Suppressor macrophage (primary cell): ENCODE measurements around the gene RSPO3.
A peak's percentile ranks its signal among the peaks of the same experiment; 100 is the strongest.
"Not testable (repeated sequence)": the region's sequence is repeated elsewhere in the genome, so short reads cannot be mapped to it uniquely, and the experiment has no call there.

ENCODE experiments used
- DNase-seq, 4 experiments: peaks; one replicate each; pipeline ENCODE4 v3.0.0-alpha.2; 2020 to 2022
- total RNA-seq, 17 experiments: gene quantifications; one replicate each; lab custom pipeline; 2026; ENCODE audit warnings: mixed read lengths in 6 of 17, inconsistent platforms in 3 of 17; lab: John Stamatoyannopoulos, UW

The RSPO3 gene
- 0 to 1.8 (median 0) reads per million in 17 experiments for total RNA-seq

DNA sequence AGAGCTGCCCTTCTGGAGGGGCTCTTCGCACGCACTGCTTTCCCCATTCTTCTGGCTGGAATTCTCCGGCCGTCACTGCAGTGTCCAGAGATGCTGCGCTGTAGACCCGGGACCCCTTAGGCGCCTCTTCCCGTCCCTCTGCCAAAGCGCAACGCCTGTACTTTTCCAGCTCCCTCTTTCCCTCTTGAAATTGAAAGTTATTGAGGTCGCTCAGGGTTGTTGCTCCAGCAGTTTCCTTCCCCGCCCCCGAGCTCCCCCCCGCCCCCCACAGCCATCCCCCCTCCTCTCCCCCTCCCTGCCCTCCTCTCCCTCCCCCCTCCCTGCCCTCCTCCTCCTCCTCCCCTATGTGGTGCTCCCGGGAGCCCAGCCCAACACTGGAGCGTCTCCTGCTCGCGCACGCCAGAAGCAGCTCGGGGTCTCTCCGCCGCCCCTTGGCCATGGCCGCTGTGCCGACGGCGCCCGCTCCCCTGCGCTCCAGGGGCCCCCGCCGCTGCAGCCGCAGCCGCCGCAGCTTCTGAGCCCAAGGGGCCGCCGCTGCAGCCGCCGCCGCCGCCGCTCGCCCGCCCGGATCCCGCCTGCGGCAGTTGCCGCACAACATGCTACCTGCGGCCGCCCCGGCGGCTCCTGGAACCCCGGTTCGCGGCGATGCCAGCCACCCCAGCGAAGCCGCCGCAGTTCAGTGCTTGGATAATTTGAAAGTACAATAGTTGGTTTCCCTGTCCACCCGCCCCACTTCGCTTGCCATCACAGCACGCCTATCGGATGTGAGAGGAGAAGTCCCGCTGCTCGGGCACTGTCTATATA is at the start of gene RSPO3:
RSPO3 (plus strand) TSS at position 374 of the 804 bp plus-strand sequence. CDS start 522 bp downstream, outside the sequence.
- DNase-seq = peak in 3 of 4 experiments; percentile 21 to 31 (median 24)

- DNase-seq = peak in 1 of 4 experiments; percentile 3
These were observed 48.7 kb upstream of the RSPO3 start for GRCh38 chr6:127069659-127070279.

GRCh38 chr6:127073222-127073621 is 45.2 kb upstream of the RSPO3 start:
- DNase-seq = no peak

GRCh38 chr6:127076466-127076865 is 42.0 kb upstream of the RSPO3 start:
- DNase-seq = no peak

DNA sequence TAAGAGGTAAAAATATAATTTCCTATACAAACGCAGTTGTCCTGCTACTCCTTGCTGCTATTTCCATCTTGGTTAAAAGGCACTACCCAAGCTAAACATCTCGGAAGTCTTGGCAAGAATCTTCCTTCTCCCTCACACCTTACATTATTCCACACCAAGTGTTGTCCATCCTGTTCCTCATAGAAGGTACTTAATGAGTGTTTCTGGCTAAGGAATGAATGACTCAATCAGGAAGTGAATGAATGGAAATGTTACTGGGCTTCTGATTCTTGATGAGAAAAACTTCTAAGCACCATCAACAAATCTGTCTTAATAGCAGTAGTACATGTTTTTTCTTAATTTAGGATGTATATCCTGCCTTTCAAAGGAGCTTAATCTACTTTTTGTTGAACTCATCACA is 40.6 kb upstream of the RSPO3 start:
- DNase-seq = no peak

DNA sequence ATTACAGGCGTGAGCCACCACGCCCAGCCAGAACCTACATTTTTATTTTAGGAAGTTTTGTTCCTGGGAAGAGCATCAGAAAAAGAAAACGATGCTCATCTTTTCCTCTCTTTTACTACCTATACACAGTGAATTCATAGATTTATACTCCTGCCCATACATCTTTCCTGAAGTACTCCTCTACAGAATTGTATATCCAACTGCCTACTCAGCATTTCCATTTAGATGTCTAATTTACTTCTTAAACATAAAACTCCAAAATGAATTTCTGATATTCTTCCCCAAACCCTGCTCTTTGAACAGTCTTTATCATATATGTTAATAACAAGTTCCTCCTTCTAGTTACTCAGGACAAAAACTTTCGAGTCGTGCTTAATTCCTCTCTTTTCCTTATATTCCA is 39.8 kb upstream of the RSPO3 start:
- no peak for DNase-seq

- DNase-seq = no peak
These were observed 38.8 kb upstream of the RSPO3 start for GRCh38 chr6:127079681-127080080.

DNA sequence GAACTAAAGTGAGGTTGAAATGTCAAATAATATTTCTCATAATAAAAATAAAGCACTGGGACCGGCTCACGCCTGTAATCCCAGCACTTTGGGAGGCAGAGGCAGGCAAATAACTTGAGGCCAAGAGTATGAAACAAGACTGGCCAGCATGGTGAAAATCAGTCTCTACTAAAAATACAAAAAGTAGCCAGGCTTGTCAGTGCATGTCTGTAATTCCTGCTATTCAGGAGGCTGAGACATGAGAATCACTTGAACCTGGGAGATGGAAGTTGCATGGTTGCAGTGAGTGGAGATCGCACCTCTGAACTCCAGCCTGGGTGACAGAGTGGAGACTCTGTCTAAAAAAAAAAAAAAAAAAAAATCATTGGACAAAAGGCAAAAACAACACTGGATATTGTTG is 38.4 kb upstream of the RSPO3 start:
- DNase-seq = no peak

- no peak for DNase-seq
These were observed 35.1 kb upstream of the RSPO3 start for GRCh38 chr6:127083231-127083962.

- no peak for DNase-seq
These were observed 34.5 kb upstream of the RSPO3 start for GRCh38 chr6:127083963-127084310.

- no peak for DNase-seq
These were observed 33.3 kb upstream of the RSPO3 start for GRCh38 chr6:127085181-127085580.

DNA sequence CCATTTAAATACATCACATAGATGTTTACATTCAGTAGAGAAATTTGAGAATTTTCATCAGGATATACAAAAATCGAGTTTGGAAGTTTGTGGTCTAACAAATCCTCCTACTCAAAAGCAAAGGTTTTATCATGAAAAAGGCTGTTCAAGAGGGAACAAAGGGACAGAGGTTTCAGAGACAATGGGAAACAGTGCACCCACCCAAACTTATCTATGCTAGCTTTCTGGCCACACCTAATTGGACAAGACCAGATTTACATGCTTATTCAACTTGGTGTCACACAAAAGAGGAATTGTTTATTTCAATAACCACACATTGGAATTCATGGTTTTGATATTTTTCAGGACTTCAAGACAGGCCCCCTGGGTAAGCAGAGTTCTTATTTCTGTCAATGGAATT is 28.4 kb upstream of the RSPO3 start:
- no peak for DNase-seq

GRCh38 chr6:127092466-127092865 is 26.0 kb upstream of the RSPO3 start:
- DNase-seq = no peak

- no peak for DNase-seq
These were observed 23.7 kb upstream of the RSPO3 start for GRCh38 chr6:127094791-127095190.

DNA sequence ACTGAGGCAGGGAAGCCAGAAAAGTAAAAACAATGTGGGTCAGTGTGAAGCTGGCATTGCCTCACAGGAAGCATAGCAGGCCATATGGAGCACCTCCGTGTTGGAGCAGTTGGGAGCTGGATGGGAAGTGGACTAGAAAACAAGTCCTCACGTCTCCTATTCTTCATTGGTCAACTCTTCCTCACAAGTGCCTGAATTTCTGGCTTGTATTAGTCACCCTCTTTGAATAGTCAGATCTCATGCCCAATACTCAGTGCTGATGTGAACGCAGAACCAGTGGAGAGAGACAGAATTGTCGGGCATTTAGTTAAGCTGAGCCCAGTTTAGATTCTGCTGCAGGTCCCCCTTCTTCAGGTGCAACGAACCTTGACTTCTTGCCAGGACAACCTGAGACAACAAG is 22.3 kb upstream of the RSPO3 start:
- DNase-seq = no peak

- not testable (repeated sequence) for DNase-seq
These were observed 21.0 kb upstream of the RSPO3 start for GRCh38 chr6:127097442-127097841.

DNA sequence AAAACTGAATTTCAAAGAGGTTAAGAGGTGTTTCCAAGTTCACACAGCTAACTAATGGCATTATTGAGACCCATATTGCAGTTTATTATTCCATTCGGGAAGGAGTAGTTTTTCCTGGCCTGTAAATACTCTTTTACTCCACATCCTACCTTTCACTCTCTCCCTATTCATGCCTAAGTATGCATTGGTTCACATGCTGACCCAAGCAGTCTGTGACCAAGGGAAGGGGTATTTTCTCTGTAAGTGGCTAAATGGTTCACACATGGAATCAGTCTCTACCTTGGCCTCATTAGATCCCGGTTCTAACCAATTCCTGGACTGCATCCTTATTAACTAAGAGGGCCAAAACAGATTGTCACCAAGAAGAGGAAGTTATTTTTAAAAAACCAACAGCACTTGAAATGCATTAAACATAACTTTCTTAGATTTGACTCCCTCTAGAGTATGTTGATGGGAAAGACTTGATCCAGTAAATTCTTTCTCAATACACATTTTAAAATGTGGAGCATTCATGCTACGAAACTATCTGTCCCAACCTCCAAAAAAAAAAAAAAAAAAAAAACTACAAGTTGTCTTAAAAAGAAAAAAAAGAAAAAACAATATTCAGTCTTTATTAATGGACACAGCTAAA is 17.8 kb upstream of the RSPO3 start:
- DNase-seq = peak in 2 of 4 experiments; percentile 58 to 63

DNA sequence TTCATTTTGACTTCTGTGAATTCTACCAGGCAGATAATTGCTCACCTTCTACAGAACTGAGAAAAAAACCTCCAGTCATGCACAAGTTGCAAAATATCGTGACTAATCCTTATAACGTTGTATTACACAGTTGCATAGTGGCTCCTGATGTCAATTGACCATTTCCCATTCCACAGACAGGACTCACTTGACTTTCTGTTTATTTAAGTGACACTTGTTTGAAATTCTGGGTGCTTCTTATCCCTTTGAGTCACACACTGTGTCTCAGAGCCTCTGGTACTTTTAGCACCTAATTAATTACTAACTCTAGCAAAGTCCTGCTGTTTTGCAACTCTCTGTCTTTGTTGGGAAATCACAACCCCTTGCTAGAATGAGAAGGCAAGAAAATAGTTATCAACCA is 16.2 kb upstream of the RSPO3 start:
- peak; percentile 42 to 87 (median 70) for DNase-seq

GRCh38 chr6:127102859-127103258 is 15.6 kb upstream of the RSPO3 start:
- DNase-seq = no peak

- DNase-seq = no peak
These were observed 15.0 kb upstream of the RSPO3 start for GRCh38 chr6:127103482-127103881.

DNA sequence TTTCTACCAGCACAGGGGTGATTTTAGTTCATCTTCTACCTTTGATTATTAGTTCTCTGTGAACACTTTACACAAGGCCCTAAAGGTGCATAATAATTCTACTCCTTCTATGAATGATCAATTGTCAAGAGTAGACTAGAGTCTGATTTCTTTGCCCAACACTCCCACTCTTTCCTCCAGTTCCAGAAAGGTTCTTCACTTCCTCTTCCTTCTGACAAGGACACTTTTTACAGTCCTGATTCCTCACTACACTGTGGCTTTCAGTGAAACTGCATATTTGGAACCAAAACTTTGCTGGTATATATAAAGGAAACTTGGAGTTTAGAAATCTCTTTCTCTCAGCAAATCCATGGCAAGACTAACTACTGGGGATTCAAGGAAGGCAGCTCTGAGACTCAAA is 10.6 kb upstream of the RSPO3 start:
- DNase-seq = peak in 2 of 4 experiments; percentile 46 to 54

- DNase-seq = no peak
These were observed 7.8 kb upstream of the RSPO3 start for GRCh38 chr6:127110712-127111111.

DNA sequence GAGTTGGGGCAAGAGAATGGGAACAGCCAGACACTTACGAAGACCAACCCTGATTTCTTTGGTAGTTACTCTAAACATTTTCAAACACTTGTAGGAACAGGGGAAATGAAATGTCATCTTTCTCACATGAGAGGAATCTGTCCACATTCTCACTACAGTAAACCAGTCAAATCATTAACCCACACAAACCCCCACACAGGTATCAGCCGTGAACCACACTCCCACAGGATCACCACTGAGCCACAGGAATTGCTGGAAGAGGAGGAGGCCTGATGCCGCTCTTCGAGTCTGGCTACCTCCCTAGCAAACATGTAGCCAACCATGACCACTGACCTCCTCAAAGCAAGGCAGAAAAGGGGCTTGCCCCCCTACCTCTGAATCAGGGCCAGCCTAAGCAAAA is 6.9 kb upstream of the RSPO3 start:
- no peak for DNase-seq
